Peyer's patch (tissue), 4 donors: ENCODE data around the gene NEXMIF. TPM values are rescaled to one million over a fixed set of nuclear protein-coding genes. Genes with fewer than 3 reads are reported as not detected.

Source experiments
- DNase-seq, 3 donors: peaks; one replicate each; pipeline ENCODE4 v3.0.0-alpha.2; 2017 to 2019
- H3K27ac ChIP-seq, 4 donors: fragments of 200-600 bp; sonication (generic); one replicate each; pipeline ENCODE4 v1.5.1; 2016 to 2019
- H3K27me3 ChIP-seq, 2 donors: fragments of 200-600 bp; sonication (generic); one replicate each; pipeline ENCODE4 v1.5.1; 2019
- H3K36me3 ChIP-seq, 3 donors: fragments of 200-600 bp; sonication (generic); one replicate each; pipeline ENCODE4 v1.5.1; 2016 to 2019
- H3K4me1 ChIP-seq, 4 donors: fragments of 200-600 bp; sonication (generic); one replicate each; pipeline ENCODE4 v1.5.1; 2016 to 2019
- H3K4me3 ChIP-seq, 4 donors: fragments of 200-600 bp; sonication (generic); 1 replicate in 3 of 4; 2 replicates in 1 of 4; pipeline ENCODE4 v1.5.1; 2016 to 2019; ENCODE audit warnings: mild to moderate bottlenecking in 1 of 4
- H3K9me3 ChIP-seq, 4 donors: fragments of 200-600 bp; sonication (generic); one replicate each; pipeline ENCODE4 v1.5.1; 2016 to 2019; ENCODE audit warnings: mild to moderate bottlenecking in 1 of 4
- CTCF ChIP-seq, 6 experiments: fragments of 450-650 bp in 4 of 6; fragments of 200-600 bp in 2 of 6; sonication (generic) in 1 of 6; IDR thresholded peaks; one replicate each; pipeline ENCODE4 v1.5.1; 2017 to 2019; ENCODE audit warnings: antibody characterized with exemption in 6 of 6, mild to moderate bottlenecking in 3 of 6, moderate library complexity in 1 of 6
- POLR2A ChIP-seq, 2 donors: fragments of 450-650 bp; IDR thresholded peaks; one replicate each; pipeline ENCODE4 v1.5.1; 2017; ENCODE audit warnings: antibody characterized with exemption in 2 of 2, mild to moderate bottlenecking in 2 of 2, moderate library complexity in 2 of 2
- total RNA-seq, 4 donors: library from RNA; depleted of rRNA; stranded (reverse); fragments of >200 nt; gene quantifications; one replicate each; pipeline ENCODE4 v1.1.0, GENCODE V29; 2016

NEXMIF gene
- total RNA-seq, 4 donors from 2014 or later, result 0.38 to 0.83 (median 0.40) TPM; not detected in 1

GRCh38 chrX:74814681-74815080 lies 110.6 kb downstream of the NEXMIF start:
- Histone ChIP-seq H3K36me3 (no peaks in the 10 kb centered on the region), H3K4me1 (no peaks in the 10 kb centered on the region), H3K4me3 (no peak overlapping the region), H3K27me3 (no peaks in the 10 kb centered on the region), H3K9me3 (no peaks in the 10 kb centered on the region), H3K27ac (no peak overlapping the region)
- TF ChIP-seq POLR2A (IDR thresholded peaks at IDR 0.05) (no peak), CTCF (IDR thresholded peaks at IDR 0.05) (no peak)
- no peak for DNase-seq

DNA sequence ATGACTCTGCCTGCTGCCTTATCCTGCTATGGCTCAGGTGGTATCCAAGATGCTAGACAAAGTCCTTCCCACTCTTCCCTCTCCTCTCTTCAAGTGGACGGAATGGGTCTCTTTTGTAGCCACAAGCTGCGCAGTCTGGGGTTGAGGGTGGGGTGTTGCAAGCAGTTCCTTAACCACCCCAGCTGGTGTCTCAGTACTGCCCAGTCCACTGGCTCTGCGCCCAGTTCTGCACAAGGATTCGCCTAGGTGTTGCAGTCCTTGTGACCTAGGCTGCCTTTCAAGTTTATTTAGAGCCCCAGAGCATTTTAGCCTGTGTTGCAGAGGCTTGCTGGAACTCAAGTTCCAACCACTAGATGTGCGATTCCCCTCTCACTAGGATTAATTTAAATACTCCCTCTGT lies 120.7 kb downstream of the NEXMIF start:
- Histone ChIP-seq H3K4me1 (no peaks in the 10 kb centered on the region), H3K9me3 (no peaks in the 10 kb centered on the region), H3K27ac (no peak overlapping the region), H3K36me3 (no peaks in the 10 kb centered on the region), H3K4me3 (no peak overlapping the region), H3K27me3 (no peaks in the 10 kb centered on the region)
- DNase-seq, result no peak
- no peak for TF ChIP-seq CTCF (IDR thresholded peaks at IDR 0.05)
- no peak for TF ChIP-seq POLR2A (IDR thresholded peaks at IDR 0.05)

- no peak overlapping the region for H3K27ac ChIP-seq
- H3K4me1 ChIP-seq, result no peaks in the 10 kb centered on the region
- no peaks in the 10 kb centered on the region for H3K27me3 ChIP-seq
- H3K36me3 ChIP-seq, result no peaks in the 10 kb centered on the region
- no peak for DNase-seq
- no peak for TF ChIP-seq POLR2A (IDR thresholded peaks at IDR 0.05)
- TF ChIP-seq CTCF (IDR thresholded peaks at IDR 0.05), result no peak
- H3K4me3 ChIP-seq, result no peak overlapping the region
- H3K9me3 ChIP-seq, result no peaks in the 10 kb centered on the region
These were observed 125.2 kb downstream of the NEXMIF start for GRCh38 chrX:74800062-74800461.

GRCh38 chrX:74797338-74797887 lies 127.8 kb downstream of the NEXMIF start:
- TF ChIP-seq POLR2A (IDR thresholded peaks at IDR 0.05) (no peak), CTCF (IDR thresholded peaks at IDR 0.05) (no peak)
- Histone ChIP-seq H3K27me3 (no peaks in the 10 kb centered on the region), H3K27ac (no peak overlapping the region), H3K4me3 (no peak overlapping the region), H3K9me3 (no peaks in the 10 kb centered on the region), H3K4me1 (no peaks in the 10 kb centered on the region), H3K36me3 (no peaks in the 10 kb centered on the region)
- DNase-seq, result no peak

DNA sequence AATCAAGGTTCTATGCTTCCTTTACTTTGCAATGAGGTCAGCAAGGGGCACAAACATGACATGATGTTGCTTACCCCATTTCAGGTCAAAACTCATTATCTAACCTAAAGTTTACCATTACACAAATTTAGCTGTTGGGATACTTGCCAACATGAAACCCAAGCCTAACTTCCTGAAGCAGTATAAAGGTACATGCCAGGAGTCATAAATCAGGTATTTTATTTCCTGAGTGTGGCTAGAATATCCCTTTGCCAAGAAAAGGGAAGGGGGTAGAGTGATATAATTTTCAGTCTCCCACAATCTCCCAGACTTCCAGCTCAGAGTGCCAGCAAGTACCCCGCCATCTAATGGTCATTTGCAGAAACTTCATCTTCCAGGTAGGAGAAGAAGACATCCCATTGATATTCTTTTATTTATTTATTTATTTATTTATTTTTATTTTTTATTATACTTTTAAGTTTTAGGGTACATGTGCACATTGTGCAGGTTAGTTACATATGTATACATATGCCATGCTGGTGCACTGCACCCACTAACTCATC lies 136.6 kb downstream of the NEXMIF start:
- no peak overlapping the region for H3K4me3 ChIP-seq
- no peak overlapping the region for H3K27ac ChIP-seq
- H3K27me3 ChIP-seq, result no peaks in the 10 kb centered on the region
- DNase-seq, result no peak
- H3K4me1 ChIP-seq, result no peaks in the 10 kb centered on the region
- no peaks in the 10 kb centered on the region for H3K9me3 ChIP-seq
- H3K36me3 ChIP-seq, result no peaks in the 10 kb centered on the region
- no peak for TF ChIP-seq CTCF (IDR thresholded peaks at IDR 0.05)
- no peak for TF ChIP-seq POLR2A (IDR thresholded peaks at IDR 0.05)

- H3K27ac ChIP-seq, result no peak overlapping the region
- DNase-seq, result no peak
- H3K27me3 ChIP-seq, result no peaks in the 10 kb centered on the region
- H3K4me3 ChIP-seq, result no peak overlapping the region
- H3K9me3 ChIP-seq, result no peaks in the 10 kb centered on the region
- no peaks in the 10 kb centered on the region for H3K4me1 ChIP-seq
- H3K36me3 ChIP-seq, result no peaks in the 10 kb centered on the region
- TF ChIP-seq CTCF (IDR thresholded peaks at IDR 0.05), result no peak
- TF ChIP-seq POLR2A (IDR thresholded peaks at IDR 0.05), result no peak
These were observed 140.6 kb downstream of the NEXMIF start for GRCh38 chrX:74784629-74785028.
